ENCODE results near the gene MPRIP.
"Not testable (repeated sequence)": the region's sequence is repeated elsewhere in the genome, so short reads cannot be mapped to it uniquely, and the experiment has no call there.

Gene MPRIP

DNA sequence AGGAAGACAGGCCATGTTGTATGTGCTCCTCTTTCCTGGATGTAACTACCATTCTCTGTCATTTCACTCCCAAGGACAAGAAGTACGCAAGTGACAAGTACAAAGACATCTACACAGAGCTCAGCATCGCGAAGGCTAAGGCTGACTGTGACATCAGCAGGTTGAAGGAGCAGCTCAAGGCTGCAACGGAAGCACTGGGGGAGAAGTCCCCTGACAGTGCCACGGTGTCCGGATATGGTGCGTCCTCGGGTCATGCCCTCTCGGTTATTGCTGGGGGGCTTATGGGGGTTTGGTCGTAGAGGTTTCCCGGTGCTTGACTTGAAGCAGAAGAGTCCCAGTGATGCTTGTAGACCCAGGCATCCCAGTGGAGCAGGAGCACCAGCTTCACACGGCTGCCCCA lies 134.9 kb downstream of the MPRIP start:
- intact Hi-C loops (cut with DNase I) = no loop called here

DNA sequence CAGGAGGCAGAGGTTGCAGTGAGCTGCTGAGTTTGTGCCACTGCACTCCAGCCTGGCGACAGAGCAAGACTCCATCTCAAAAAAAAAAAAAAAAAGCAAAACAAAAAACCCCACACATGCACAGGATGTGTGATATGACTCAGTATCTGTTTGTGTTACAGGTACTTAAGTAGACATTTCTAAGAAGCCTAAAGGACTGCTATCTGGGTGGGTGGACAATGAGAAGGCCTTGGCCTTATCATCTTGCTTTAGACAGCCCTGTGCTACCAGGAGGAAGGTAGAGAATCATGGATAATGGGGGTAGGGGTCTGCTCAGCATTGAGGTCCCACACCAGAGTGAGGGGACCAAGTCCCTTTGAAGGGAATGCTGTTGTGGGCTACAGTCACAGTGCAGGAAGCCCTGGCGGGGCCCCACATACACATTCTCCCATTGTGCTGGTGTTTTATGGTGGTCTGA lies 137.1 kb downstream of the MPRIP start:
- DNase-seq = no peak
- intact Hi-C loops (cut with DNase I) = no loop called here

More for the DNA sequence above, 134.9 kb downstream of the MPRIP start:
- DNase-seq = no peak

DNA sequence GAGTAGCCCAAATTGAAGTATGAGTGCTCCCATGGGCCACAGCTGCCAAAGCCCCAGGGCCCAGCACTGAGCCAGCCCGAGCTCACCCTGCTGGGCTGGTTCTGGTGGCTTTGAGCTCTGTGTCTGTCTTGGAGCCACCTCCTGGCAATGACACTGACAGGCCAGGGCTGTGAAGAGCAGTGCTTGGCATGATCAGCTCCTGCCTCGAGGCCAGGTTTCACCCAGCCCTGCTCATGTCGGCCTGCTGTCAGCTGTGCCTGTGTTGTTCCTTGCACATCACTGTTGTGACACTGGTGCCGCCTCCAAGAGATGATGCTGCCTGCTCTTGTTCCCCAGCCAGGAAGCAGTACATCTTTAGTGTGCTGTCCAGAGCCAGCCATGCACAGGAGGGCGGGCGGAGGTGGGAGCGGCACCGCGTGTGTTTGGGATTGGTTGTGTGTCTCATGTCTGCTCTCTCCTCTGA lies 137.9 kb downstream of the MPRIP start:
- DNase-seq = peak in 28 of 42 donors; percentile 10 to 78 (median 48)
- intact Hi-C loops (cut with DNase I) = no loop called here

DNA sequence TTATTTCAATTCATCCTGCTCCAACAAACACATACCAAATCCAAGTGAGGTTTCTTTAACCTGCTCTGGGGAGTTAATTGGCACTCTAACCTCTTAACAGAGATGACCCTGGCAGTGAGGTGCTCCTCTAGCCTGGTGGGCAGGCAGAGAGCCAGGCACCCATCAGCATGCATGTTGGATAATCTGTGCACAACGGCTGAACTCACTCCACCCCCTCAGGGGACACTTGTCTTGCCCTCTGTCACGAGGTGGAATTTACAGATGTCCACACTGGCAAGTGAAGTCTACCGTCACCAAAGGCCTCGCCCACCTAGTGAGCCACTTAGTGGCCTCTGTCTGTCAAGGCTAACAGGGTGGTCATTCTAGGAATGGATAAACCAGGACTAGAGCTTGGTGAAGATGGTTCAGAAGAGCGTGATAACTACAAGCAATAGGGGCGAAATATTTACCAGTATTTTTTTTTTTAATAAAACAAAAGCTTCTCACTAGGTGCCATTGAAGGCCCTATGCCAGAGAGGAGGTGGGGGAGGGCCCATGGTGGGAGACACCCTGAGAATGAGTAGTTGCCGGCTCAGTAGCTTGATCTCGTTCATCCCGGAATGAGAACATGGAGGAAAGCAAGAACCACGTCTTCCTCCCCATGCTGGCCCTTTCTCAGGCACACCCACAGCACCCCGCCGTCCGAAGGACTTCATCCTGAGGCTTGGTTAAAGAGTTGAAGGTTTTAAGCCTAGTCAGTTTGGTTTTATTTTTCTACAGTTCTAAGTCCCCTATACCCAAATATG lies 138.7 kb downstream of the MPRIP start:
- intact Hi-C loops (cut with DNase I) = no loop called here
- no peak for DNase-seq

DNA sequence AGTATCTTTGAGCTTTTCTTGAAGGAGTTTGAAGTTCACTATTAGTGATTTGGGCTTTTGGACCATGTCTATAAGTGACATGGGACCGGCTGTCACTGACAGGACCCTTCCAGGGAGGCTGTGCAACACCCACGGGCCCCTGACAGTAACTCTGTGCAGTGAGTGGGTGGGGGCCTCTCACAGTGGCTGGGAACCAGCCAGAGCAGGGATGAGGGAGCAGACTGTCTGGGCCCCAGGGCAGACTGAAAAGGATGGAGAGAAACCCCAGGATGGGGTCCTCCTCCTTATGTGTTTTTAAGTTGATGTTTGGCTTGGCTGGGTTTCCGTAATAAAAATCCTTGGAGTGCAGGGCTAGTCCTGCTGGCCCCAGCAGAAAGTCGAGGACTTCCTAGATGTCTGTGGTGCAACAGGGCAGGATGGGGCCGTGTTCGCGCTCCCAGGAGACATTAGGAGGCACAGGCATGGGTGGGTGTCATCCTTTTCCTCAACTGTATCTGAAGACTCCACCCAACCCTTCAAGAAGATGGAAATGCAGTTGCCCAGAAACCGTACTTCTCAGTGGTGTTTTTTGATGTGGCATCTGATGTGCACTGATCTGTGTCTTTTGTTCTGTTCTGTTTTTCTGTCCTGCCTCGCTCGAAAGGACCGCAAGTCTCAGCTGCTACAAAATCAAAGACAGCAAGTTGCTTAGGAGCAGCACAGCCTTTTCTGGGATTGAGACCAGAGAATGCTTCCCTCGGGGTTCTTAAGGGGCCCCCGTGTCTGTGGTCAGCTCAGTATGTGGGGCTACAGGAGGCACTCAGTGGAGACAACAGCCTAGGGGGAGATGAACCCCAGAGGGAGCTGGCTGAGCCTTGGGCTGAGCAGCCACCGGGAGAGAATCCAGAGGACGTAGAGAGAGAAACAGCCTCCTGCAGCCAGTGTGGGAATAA lies 139.7 kb downstream of the MPRIP start:
- intact Hi-C loops (cut with DNase I) = no loop called here
- DNase-seq = peak in 1 of 42 donors; percentile 54

DNA sequence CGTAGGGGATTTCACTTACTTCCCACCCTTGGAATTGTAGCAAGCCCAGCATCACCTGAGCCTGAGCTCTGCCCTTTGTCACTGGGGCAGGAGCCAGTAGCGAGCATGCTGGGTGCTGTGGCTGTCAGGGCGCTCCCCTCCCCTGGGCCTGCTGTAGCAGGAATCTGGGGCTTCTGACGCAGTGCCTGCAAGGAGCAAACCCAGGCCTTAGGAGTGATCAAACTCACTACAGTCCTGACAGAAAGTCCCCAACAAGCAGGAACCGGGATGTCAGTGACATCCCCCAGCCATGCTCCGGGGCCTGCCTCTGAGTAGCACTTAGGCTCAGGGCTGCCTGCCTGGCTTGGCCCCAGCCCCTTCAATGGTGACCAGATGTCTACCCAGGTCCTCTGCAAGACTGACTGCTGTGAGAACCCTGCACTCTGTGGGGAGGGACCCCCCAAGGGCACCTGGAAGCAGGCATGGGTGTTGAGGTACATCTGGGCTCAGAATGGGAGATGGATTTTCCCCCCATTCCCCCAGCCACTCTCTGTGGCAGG lies 140.4 kb downstream of the MPRIP start:
- intact Hi-C loops (cut with DNase I) = no loop called here

DNA sequence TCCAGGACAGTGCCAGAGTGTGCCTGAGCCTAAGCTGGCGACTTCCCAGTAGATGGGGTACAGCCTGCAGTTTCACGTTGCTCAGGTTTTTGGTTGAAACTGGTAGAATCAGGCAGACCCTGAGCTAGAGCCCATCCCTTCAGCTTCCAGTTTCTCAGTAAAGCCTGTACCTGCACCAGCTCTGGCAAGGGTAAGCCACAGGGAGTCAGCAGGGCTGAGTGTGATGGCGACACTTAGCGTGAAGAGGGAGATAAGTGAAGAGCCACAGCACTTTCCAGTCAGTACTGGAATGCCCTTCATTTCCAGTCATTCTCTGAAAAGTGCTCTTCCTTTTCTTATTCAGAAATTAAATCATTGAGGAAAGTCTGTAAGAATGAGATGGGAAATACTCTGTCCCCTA lies 141.5 kb downstream of the MPRIP start:
- intact Hi-C loops (cut with DNase I) = no loop called here
- DNase-seq = no peak

More for the DNA sequence above, 140.4 kb downstream of the MPRIP start:
- DNase-seq = no peak

DNA sequence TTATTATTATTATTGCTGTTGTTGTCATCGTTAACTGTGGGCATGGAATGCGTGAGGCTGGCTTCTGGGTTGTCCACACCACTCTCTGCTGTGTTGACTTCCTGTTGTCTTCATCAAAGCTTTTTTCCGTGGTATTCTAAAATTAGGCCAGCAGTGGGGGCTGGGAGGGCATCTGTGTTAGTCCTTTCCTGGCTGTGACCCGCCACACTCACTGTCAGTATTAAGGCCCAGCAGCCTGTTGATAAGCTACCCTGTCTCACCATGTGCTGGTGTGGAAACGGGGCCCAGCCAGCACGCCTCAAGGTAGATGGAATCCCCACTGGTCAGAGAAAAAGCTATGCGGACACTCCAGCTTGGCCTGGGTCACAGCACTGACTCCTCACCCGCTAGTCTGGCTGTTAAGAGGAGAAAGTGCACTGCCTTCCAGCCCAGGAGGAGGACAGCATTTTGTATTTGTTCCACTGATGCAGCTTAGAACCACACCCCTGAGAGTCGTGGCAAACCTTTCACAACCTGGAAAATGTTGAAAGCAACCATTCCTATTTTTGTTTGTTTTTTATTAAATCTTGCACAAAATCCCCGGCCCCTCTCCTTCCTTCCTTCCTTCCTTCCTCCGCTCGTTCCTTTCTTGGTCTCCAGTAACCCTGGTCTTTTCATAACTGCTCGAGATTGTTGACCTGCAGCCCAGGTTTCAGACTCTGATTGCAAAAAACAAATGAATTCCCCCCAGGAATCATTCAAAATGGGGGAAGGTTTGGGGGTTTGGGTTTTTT lies 142.9 kb downstream of the MPRIP start:
- intact Hi-C loops (cut with DNase I) = not testable (repeated sequence)

DNA sequence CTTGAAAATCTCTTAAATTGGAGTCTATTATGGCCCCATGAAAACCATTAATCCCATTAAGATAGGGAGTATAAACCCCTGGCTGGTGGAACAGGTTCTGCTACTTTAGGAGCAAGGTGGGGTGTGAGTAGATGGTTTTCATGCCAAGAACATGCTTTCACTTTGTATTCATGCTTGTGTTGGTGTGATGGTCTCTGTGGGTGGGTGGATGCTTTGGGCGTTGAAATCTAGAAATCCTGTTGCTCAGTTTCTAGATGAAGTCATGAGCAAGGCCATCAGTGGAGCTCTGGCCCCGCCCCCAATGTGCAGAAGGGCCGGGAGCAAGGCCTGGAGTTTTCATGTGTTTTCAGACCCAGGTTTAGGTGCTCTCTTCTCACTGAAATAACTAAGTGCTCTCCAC lies 143.8 kb downstream of the MPRIP start:
- no peak for DNase-seq
- intact Hi-C loops (cut with DNase I) = no loop called here

More for the DNA sequence above, 142.9 kb downstream of the MPRIP start:
- not testable (repeated sequence) for DNase-seq

DNA sequence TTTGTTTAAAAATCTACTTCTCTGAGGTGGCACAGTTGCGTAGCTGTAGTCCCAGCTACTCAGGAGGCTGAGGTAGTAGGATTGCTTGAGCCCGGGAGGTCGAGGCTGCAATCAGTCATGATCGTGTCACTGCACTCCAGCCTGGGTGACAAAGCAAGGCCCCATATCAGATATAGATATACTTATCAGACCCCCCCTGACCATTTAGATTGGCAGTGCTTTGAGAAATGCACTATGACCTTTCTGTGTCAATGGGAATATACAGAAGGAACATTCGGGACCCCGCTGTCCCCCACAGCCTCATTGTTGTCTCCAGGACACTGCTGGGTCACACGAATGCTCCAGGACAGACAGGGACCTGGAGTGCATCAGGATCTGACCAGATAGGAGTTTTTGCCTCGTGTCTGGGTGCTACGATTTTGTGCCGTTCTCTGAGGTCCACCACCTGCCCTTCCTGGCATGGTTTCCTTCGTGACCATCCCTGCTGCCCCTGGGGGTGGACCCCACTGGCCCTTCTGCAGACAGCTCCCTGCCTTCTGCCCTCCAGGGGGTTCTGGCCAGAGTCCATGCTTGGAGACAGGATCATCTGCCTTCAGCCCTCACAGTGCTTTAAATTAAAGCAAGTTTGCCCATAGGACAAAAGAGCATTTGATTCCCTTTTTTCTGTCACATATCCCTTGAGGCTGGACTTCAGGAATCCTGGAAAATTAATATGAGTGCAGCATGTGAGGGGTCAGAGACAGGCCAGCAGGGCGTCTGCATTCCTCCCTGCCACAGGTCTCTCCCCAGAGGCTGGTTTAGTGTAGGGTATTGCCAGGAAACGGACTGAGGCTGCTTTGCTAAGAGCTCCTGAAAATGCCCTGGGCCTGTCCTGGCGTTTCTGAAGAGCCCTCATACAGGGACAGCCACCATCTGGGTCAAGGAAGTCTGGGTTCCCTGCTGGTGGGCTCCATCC lies 144.6 kb downstream of the MPRIP start:
- no peak for DNase-seq
- intact Hi-C loops (cut with DNase I) = no loop called here

DNA sequence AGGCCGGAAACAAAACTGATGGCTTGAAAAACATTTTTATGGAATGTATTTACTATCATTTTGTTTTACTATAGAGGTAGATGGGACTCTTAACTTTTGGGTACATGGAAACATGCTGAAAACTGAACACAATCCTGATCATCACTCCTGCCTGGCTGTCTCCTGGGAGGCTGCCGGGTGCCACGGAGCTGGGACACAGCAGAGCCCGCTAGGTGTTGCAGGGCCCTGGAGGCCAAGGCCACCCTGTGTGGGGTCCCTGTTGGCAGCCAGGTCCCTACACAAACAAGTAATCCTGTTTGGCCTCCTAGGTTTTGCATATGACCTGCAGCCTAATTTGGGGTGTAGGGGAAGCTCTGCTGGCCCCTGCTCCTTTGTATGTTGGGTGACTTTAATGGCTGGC lies 146.3 kb downstream of the MPRIP start:
- intact Hi-C loops (cut with DNase I) = no loop called here
- DNase-seq = no peak

DNA sequence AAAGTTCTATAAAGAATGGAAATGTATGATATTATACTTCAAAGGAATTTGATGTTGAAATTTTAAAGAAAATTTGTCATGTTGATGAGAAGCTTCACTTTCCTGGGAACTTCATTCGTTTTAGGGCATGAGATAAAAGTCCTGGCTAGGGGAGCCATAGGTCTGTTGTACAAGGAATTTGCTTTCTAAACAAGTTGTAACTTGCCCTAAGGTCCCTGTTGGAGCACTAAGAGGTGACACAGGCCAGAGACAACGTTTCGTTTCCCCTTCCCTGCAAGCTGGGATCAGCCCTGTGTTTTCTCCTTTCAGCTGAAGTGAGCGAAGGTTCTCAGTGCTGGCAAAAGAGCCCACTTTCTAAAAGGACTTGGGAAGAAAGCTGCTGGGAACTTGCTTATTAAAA lies 147.3 kb downstream of the MPRIP start:
- intact Hi-C loops (cut with DNase I) = no loop called here

DNA sequence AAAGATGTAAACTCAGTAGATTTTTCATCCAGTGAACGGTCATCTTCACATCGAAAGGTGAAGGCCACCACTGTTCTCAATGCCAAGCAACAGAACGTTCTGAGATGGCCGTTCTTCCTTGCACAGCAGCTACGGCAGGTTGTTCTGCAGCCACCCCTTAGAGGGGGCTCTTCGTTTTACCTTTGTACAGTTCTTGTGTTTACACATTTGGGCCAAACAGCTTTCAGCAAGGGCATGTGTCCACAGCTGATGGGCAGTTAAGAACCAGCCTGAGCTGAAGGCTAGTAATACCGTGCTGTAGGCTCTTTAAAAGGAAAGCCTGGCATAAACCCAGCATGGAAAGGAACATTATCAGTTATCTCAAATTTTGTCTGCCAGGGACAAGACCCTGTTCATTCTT lies 147.9 kb downstream of the MPRIP start:
- no peak for DNase-seq
- intact Hi-C loops (cut with DNase I) = no loop called here

More for the DNA sequence above, 147.3 kb downstream of the MPRIP start:
- DNase-seq = no peak

DNA sequence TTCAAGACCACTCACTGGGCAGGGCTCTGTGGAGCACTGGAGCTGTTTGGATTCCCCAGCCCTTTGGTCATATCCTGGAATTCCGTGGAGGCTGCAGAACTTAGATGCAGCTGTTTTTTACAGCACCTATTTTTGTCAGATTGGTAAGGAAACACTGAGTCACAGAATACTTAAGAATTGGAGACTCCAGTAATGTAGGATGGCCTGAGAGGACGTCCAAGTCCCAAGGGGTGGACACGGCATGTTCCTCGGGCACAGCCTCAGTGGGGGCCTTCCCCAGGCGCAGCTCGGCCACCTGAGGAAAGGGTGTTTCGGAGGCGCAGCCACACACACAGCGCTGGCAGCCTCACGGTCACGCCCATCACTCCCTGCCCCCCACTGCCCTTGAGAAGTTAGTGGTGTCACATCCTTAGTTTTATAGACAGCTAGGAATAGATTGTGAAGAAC lies 149.1 kb downstream of the MPRIP start:
- intact Hi-C loops (cut with DNase I) = no loop called here
- peak in 2 of 42 donors; percentile 34 to 52 for DNase-seq

DNA sequence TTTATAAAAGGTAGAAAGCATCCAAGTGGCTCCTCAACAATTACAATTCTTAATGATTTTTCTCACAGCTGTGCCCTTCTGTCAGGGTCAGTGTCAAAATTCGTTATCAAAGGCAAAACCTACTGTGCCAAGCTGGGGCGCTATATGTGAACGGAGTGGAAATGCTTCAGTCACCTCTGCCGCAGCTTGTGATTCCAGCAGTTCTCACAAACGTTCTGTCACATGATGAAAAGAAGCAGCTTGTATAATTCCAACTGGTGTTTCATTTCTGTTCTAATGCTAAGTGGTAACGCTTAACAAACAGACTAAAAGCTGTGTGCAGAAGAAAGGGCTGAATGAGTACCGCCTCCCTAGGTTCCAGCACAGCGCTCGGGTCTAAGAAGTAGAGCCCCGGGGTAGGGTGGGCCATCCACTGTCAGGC lies 149.7 kb downstream of the MPRIP start:
- intact Hi-C loops (cut with DNase I) = no loop called here
- DNase-seq = peak in 13 of 42 donors; percentile 23 to 64 (median 46)

DNA sequence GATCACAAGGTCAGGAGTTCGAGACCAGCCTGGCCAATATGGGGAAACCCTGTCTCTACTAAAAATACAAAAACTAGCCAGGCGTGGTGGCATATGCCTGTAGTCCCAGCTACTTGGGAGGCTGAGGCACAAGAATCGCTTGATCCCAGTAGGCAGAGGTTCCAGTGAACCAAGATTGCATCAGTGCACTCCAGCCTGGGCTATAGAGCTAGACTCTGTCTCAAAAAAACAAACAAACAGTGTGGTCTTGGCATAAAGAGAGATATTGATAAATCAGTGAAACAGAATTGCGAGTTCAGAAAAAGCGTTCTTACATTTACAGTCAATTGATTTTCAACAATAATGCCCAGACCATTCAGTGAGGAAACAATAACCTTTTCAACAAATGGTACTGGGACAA lies 153.2 kb downstream of the MPRIP start:
- DNase-seq; intact Hi-C loops (cut with DNase I): not testable (repeated sequence)

DNA sequence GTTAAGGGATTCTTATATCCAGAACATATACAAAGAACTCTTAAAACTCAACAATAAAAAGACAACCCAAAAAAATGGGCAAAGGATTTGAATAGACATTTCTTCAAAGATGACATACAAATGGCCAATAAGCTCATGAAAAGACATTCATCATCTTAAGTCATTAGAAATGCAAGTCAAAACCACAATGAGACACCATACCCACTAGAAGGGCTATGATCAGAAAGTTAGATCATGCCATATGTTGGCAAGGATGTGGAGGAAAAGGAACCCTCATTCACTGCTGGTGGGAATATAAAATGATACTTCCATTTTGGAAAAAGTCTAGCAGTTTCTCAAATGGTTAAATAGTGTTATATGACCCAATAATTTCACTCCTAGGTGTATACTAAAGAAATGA lies 154.5 kb downstream of the MPRIP start:
- intact Hi-C loops (cut with DNase I) = no loop called here
- no peak for DNase-seq

DNA sequence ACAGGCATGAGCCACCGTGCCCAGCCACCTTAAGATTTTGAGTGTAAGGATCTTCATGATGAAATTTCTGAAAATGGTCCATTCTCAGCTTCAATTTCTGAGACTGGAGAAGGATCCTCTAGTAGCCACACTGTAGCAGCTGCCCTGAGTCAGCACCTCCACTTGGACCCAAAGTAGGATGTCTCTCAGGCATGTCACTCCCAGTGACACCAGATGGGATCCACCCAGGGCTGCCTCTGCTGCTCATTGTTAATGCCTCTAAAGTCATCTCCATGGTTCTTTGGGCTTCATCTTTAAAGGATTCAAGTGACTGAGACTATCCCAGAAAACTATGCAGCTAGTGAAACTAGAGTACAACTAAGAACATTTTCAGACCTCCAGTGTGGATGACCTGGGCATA lies 156.0 kb downstream of the MPRIP start:
- intact Hi-C loops (cut with DNase I) = no loop called here
- no peak for DNase-seq
